GM19455 (cell line): ENCODE data around the gene KRT79.

Experiments
- ATAC-seq: cut with Tn5 transposase; IDR thresholded peaks from one replicate; pipeline ENCODE4 v1.9.1; 2021; ENCODE audit not compliant: unreplicated experiment

The KRT79 gene

DNA sequence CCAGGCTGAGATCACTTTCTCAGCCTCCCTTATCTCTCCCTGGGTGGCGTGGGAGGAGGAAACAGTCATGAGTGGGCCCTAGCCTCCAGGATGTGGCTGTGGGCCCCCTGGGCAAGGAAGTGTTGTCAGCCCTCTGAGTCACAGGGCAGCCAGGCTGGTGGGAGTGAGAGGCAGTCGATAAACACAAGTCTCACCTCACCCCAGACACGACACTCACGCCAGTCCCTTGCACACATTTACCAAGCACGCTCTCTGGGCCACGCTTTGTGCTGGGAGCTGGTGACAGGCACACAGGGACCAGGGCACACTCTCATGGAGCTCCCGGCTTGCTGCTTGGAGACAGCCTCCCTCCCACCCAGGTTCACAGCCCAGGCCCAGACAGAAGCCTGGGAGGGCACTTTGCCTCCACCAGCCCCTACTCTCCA lies 1.9 kb upstream of the KRT79 start:
- no peak for ATAC-seq

DNA sequence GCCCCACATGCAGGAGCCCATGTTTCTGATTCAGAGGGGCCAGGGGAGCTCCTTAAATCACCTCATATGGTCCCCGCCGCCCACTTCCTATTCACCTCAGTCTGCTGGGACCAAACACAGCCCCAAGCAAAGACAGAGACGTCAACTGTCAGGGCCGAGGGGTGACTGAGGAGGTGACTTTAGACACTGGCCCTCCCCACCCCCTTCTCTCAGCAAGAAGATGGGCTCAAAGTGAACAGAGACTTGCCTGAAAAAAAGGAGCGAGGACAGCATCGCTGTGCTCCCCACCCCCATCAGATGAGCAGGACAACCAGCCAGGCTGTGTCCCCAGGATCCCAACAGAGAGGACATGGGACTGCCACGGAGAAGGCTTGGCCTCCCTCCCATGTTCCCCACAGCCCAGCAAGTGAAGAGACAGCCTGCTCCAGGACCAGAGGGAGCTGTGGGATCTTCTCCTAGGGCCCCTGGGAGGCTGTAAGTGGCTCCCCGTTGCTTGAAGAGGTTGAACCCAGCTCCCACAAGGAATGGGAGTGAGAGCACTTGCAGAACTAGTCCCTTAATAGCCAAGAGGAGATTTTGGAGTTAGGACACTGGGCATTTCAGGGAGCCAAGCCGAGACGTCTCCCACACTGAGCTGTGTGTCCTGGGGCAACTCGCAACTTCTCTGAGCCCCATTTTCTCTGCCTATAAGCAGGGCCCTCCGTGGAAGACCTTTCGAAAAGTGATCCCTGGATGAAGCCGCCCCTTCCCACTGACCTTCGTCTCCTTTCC lies 1.3 kb upstream of the KRT79 start:
- ATAC-seq, result no peak

DNA sequence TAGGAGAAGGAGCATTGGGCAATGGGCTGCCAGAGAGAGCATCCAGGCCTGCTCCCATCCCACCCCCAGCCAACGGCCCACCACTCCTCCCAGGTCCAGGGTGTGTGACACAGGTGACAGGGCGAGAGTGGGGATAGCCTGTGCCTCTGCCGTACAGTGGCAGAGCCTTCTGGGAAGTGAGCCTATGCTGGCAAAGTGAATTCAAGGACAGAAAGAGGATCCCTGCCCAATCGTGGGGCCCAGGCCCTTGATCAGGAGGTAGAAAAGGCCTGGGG lies 553 bp upstream of the KRT79 start:
- no peak for ATAC-seq

DNA sequence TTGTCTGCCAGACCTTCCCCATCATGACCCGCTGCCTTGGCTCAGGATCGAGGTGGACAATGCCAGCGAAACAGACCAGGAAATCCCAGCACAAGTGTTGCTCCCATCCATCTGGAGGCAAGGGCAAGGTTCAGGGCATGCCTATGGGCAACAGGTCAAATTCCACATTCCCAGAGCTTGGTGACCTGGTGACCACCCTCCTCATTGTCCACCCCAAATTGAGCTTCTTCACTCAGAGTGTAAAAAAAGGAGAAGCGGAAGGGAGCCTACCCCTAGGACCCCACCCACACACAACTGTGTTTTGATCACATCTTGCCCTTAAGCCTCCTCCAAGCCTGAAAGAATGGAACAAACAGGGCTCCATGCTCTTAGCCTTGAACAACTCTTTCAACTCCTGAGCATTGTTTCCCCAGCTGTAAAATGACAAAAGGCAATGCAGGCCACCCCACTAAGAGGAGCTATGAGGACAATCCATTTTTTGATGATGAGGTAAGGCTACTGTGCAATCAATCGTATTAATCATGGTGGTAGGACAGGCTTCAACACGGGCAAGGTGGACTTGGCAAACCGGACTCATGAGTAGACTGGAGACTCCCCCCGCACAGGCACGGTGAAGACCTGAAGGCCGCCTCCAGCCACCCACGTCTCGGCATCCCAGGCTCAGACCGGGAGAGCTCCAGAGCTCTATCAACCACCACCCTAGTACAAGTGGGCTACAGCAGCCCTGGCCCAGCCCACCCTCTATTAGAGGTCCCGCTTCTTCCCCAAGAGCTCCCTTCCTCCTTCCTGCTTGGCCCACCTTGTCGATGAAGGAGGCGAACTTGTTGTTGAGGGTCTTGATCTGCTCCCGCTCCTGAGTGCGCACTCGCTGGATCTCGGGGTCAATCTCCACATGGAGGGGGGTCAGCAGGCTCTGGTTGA lies 866 bp downstream of the KRT79 start:
- no peak for ATAC-seq

DNA sequence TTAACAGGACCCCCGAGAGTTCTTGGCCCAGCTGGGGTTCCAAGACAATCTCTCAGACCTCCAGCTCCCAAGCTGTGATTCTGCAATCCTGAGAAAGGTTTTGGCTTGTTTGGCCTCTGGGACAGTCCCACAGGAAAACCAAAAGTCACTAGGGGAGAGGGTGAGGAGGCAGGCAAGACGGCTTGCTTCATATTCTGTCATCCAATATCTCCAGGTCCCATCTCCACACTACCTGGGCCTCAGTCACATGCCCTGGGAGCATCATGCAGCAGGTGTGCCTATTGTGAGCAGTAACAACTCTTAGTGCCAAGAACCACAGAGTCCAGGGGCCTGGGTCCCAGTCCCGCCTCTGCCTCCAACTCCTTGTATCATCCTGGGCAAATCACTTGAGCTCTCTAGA lies 1.7 kb downstream of the KRT79 start:
- no peak for ATAC-seq

DNA sequence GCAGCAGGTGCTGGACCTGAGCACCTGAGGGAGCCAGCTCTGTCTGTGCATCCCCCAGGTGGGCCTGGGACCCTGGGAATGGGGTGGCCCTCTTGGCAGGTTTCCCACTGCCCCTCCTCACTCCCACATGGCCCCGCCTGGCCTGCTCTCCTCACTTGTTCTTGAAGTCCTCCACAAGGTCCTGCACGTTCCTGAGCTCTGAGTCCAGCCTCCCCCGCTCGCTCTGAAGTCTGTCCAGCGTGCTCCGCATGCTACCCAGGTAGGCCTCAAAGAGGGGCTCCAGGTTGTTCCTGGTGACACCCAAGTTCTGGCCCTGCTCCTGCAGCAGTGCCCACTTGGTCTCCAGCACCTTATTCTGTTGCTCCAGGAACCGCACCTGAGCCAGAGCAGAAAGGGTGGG lies 2.9 kb downstream of the KRT79 start:
- no peak for ATAC-seq

DNA sequence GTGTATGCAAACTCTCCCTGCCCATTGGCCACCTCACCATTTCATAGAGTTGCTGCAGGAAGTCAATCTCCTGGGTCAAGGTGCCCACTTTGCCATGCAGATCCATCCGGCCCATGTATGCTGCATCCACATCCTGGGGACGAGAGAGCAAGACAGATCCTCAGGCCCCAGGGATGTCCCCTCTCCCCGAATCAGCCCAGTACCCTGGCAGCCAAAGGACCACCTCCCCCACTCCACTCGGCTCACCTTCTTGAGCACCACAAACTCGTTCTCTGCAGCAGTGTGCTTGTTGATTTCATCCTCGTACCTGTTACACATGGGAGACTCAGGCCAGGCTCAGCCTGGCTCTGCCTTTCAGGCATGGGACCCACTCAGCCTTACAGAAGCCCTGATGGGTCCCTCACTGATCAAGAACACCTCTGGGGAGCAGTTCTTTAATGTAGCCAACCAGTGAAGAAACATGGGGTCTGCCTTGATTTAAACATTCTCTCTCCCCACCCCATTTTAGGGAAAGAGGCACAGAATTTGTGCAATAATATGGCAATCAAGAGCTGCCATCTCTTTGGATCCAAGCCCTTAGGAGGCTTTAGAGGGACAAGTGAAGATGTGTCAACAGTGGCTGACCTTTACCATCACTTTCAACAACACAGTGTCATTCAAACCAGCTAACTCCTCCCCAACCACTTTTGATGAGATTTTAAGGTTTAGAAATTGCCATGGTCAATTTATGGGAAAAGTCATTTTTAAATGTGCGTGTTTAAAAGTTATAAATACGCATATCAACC lies 3.9 kb downstream of the KRT79 start:
- no peak for ATAC-seq

DNA sequence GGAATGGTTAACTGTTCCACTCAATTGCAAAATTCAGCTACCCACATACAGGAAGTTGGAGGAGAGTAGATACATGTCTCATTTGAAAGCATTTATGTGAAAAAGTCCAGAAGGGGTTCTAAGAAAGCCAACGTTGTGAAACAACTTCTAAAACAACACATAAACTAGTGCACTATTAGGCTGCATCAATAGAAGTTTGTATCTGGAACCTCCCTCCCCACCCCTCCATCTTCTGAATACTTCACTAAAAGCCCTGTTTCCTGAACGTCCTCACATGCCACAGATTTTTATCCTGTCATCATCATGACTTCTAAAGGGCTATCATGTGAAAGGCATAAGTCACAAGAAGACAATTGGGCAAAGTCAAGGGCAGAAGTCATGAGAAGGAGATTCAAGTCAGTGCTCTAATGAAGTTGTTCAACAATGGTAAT lies 5.5 kb downstream of the KRT79 start:
- ATAC-seq, result no peak

DNA sequence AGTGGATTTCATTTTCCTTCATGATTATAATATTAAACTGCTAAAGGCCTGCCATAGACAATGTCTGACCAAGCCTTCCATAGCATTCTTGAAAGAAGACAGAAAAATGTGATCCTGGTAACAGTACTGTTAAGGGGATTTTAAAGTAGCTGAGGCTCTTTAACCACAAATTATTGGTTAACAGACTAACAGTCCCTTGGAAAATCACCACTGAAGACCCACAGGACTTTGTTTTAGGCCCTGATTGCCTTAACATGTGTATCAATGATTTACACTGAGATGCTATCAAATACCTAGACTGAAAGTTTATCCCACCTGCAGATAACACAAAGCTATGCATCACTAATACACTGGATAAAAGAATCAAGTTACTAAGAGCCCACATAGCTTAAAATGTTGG lies 6.0 kb downstream of the KRT79 start:
- no peak for ATAC-seq

DNA sequence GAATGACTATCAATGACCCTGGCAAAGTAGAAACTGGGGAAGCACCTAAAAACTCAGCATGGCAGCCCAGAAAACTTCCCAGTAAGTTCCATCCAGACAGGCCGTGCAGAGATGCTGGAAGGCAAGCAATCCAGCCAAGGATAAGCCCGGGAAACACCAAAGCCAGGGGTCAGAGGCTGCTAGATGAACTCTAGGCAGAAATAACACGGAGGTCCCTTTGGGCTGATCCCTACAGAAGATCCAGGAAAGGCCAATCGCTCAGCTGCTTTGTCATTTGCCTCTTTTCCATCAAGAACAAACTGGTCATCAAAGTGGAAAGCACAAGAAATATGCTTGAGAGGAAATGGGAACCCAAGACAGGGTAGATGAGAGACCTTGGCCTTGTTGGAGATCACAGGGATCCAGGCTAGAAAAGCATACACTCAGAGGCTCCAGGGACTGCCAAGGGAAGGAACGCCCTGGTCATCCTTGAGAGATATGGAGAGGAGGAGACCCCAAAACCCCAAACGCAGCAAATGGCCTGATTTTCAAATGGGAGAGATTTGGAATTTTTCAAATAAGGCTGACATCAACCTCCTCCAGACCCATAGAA lies 6.5 kb downstream of the KRT79 start:
- ATAC-seq, result no peak

DNA sequence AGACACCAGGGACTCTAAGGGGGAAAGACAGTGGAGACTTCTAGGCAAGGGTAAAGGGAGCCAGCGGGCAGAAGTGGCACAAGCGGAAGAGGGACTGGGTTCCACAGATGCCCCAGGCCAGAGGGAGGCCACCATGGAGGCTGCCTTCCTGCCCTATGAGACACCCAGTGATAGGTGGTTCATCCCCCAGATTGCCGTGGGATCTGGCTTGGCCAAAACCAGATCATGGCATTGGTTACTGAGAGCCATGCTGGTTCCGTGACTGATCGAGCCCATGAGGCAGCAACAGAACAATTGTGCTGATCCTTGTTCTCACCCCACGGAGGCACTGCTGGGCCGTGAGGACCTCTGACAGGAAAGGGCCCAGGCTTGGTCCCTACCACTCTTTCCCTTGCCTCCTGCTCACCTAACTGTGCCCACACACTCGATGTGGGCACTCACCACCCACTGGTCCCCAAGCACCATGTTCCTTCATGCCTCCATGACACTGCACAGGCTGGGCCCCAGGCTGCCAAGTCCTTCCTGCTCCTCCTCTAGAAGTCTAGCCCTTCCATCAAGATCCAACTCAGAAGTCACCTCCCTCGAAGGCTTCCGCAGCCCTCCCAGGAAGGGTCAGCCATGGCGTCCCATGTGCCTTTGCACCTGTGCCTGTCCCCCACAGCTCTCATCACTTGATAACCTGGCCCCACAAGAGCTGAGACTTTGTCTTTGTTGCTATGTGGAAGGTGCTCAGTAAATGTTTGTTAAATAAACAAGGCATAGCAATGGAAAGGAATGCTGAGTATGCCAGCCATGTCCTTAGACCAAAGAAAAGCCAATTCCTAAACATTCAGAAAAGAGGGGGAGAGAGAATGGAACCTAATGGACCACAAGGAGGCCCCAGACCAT lies 7.3 kb downstream of the KRT79 start:
- ATAC-seq, result no peak

DNA sequence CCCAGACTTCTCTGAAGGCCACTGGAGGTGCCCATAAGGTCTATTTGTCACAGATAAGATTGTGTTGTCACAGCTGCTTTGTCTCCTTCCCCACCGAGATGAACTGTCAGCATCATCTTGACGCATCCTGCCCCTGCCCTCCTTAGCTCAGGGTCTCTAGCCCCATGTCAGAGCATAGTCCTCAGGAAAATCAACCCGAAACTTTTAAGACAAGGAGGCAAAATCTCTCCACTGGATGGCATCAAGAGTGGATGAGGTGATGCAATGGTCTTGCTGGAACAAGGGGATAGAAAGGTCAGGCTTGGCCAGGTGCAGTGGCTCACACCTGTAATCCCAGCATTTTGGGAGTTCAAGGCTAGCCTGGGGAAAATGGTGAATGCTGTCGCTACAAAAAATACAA lies 8.2 kb downstream of the KRT79 start:
- no peak for ATAC-seq

DNA sequence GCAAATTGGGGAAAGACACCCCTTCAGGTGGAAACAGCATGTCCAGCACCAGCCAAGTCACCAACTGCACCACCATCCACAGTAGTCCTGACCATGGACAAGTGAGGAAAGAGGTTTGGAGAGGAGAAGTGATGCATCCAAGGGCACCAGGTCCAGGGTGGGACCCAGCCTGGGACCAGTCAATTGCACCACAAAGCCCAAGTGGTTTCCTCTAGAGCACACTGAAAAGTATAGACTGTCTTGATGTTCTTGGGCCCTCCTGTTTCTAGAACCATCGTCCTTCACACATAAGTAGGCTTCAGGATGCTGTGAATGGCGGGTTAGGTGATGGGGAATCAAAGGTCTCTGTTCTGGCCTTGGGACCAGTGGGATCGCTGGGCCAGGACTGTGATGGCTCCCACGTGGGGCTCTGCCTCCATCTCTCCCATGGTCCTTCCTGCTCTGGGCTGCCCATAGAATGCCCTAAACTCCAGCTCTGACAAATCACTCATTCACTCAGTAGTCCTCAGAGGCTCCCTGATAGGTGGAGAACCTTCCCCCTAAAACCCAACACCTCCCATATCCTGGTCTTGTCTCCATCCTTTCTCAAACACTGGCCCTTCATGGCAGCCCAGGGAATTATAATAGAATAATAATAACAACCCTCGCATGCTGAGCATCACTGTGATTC lies 9.2 kb downstream of the KRT79 start:
- no peak for ATAC-seq

DNA sequence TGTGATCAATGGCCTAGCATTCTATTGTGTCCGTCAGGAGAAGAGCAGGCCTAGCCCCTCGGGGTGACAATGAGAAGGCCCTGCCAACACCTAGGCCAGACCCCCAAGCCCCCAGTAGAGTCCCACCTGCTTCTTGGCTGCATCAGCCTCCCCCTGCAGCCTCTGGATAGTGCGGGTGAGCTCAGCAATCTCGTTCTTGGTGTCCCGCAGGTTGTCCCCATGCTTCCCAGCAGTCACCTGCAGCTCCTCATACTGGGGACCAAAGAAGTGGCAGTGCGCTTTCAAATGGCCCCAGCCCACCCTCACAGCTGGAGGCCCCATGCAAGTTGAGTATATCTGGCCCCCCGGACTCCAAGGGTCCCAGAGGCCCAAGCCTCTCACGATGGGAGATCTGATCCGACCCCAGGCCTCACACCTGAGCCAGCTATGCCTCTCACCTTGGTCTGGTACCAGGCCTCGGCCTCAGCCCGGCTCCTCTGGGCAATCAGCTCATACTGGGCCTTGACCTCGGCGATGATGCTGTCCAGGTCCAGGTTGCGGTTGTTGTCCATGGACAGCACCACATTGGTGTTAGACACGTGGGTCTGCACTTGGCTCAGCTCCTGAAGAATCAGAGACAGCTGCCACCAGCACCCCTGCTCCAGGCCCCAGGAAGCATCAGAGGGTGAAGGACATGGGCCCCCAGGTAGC lies 10.2 kb downstream of the KRT79 start:
- ATAC-seq, result no peak

DNA sequence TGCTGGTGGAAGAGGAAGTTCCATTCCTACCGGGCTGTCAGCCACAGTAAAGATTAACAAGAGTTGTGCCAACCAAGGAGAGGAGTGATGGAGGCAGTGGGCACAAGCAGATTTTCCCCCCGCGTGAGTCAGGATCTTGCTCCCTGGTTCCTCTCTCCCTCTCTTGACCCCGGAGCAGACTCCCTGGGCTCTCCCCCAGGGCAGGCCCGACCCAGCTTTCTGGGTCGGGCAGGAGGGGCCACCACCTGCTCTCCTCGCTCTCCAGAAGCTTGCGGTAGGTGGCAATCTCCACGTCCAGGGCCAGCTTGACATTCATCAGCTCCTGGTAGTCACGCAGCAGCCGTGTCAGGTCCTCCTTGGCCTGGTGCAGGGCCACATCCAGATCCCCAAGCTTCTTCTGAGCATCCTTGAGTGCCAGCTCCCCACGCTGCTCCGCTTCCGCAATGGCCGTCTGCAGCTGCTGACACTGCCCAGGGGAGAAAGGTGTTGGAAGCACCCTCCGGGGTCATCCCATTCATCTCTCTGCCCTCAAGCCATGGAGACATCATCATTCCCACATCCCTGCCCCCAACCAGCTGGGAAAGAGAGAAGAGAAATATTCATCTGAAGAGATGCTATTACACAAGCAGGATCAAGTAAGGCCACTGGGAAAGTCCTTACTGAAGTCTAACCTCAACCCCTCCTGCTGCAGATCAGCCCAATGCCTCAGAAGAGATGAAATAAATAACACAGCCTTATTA lies 11.2 kb downstream of the KRT79 start:
- ATAC-seq, result no peak

DNA sequence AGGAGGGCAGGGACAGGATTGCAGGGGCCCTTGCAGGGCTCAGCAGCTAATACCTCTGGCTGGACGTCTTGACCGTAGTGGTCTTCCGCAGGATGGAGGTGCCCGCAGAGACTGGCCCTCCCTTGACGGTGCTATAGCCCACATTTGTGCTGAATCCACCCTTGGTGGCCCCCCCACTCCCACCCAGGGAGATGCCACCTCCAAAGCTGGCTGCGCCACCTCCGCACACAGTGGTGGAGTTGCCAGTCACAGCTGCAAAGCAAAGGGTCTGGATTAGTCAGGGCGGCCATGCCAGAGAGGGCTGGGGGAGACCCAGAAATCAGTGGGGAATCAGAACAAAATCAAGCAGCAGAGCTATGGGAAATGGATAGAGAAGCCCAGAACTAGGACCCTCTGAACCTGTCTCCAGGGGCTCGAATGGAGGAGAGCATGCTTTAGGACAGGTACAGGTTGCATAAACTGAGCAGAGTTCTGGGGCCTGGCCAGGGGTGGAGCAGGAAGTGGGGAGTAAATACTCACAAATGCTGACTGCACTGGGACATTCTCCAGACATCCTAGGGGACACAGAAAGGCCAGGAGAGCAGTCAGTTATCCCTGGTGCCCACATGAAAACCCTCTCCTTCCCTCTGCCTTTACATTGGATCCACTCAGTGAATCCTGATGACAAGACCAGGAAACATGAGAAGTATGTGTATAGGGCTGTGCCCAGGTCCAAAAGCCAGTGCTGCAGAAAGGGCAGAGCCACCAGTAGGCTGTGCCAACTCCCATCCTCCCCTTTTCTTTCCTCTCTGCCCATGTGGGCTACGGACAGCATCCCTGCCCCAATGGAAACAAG lies 12.1 kb downstream of the KRT79 start:
- no peak for ATAC-seq

DNA sequence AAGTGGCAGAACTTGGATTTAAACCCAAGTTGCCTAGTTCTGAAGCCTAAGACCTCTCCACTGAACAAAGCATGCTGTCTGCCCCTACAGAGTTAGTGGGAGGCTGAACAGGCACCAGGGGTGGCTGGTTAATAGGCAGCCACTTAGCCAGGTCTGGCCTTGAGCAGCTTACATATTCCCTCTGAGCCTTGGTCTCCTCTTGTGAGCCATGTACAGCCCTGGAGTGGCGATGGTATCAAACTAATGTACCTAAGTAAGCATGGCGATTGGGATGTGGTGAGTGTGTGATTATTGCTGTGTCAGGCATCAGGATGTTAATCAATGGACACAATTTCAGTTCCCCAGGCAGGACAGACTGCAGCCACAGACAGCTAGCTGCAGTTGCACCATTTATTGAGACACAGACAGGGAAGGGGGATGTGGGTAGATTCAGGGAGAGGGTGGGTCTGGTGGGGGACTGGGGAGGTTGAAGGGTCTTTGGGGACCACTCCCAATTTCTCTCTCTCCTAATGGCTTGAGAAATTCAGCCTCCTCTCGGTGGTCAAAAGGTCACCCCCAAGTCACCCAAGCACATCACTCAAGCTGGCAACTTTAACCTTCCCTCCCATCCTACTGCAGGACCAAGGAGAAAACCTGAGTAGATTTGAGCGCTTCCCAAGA lies 12.9 kb downstream of the KRT79 start:
- no peak for ATAC-seq
